SK-N-MC (cell line): Measurements from ENCODE around the gene NSUN7.

Experiments used
- EZH2 ChIP-seq: fragments of 200-600 bp; sonication (generic); IDR thresholded peaks from one replicate; pipeline ENCODE4 v1.6.1; 2017; ENCODE audit warnings: antibody characterized with exemption
- FOXP2 ChIP-seq: optimal IDR thresholded peaks from 2 replicates; pipeline ENCODE3; 2011; ENCODE audit warnings: mild to moderate bottlenecking, moderate library complexity; ENCODE audit not compliant: insufficient read depth; ENCODE audit errors: extremely low read length, control extremely low read depth
- POLR2AphosphoS5 ChIP-seq: IDR thresholded peaks from 2 replicates; pipeline ENCODE4 v1.6.1; 2012; ENCODE audit warnings: mild to moderate bottlenecking, low read depth, low read length, borderline replicate concordance

GRCh38 chr4:40702137-40702799 is 47.5 kb upstream of the NSUN7 start:
- TF ChIP-seq EZH2 = no peak
- no peak for TF ChIP-seq FOXP2
- no peak for TF ChIP-seq POLR2AphosphoS5
